Stromal cell of bone marrow (primary cell): ENCODE data around the gene NEIL3.

ENCODE experiments used
- DNase-seq: peaks from one replicate; pipeline ENCODE4 v3.0.0-alpha.2; 2012; ENCODE audit warnings: low read depth

NEIL3 gene

GRCh38 chr4:177371461-177371860 is 61.8 kb downstream of the NEIL3 start:
- no peak for DNase-seq

GRCh38 chr4:177374966-177375365 is 65.3 kb downstream of the NEIL3 start:
- no peak for DNase-seq

DNA sequence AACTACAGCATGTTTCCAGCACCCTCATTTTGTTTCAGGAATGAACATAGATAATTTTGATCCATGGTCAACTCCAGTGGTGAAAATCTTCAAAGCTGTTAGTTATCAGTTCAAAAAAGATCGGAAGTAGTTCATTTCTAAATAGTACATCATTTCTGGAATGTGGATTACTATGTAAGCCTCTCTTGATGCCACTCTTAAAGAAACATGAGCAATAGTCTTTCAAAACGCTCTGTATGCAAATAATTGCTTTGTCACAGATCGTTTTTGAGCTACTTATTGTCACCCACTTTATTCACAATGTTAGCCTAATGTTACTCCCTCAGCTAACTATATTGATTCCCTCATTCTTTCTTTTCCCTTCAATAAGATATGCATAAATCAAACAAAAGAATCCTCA is 65.7 kb downstream of the NEIL3 start:
- DNase-seq = no peak

- DNase-seq = no peak
Observed at GRCh38 chr4:177376024-177376423, 66.3 kb downstream of the NEIL3 start.

GRCh38 chr4:177380730-177381287 is 71.1 kb downstream of the NEIL3 start:
- DNase-seq = no peak

DNA sequence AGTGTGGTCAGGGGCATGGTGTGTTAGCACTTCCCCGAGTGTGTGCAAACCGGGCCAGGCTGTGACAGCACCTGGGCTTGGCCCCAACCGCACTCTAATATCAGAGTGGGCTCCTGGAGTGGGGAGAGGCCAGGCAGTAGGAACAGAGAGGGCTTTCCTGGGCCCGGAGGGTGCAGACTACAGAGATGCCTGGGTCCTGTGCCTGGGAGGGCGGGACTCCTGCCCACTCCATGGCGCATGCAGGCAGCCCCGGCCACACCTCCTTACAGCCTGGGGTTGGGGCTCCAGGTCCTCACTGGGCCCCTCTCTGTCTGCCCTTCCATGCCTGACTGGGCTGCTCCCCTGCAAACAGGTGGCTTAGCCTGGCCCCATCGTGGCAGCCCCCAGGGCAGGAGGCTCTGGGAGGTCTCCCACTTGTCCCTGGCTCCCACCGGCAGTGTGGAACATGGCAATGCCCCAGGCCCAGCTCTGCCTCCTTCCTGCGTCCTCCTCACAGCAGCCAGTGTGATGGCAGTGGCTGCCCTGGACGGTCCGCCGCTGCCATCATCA is 72.2 kb downstream of the NEIL3 start:
- no peak for DNase-seq

DNA sequence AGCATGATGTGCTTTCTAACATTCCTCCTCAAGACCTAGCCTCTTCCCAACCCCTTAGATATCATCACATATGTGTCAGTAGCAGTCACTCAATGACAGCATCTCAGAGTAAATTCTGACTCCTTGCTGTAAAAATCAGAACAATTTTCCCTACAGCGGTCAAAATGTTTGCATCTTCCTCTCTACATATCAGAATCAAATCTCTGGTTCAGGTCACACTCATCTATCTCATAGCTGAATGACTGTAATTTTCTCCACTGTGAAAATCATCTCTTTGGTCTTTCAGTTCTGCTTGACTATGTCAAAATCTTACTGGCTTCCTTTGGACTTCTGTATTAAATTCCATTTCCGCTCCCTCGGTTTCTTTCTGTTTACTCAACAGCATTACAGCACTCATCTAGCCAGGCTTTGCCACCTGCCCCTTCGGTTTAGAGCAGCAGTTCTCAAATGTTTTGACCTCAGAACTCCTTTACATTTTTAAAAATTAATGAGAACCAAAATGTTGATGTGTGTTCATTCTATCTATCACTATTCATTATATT is 75.3 kb downstream of the NEIL3 start:
- no peak for DNase-seq

GRCh38 chr4:177385576-177386277 is 76.1 kb downstream of the NEIL3 start:
- DNase-seq = no peak

- no peak for DNase-seq
Observed at GRCh38 chr4:177386278-177386815, 76.7 kb downstream of the NEIL3 start.

DNA sequence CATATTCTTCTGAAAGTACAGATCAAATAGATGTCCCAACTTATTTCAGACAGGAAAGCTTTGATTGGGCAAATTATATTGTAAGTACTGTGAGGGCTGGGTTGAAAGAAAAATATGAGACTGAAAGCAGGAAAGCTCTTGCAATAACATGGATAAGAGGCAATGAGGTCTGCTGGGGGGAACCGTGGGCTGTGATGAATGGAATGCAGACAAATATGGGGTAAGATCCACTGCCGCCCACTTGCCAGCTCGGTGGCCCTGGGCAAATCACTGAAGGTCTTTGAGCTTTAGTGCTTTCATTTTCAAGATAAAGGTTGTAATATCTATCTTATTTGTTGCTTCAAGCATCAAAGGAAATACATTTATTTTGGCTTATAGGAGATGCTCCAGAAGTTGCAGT is 81.6 kb downstream of the NEIL3 start:
- no peak for DNase-seq

DNA sequence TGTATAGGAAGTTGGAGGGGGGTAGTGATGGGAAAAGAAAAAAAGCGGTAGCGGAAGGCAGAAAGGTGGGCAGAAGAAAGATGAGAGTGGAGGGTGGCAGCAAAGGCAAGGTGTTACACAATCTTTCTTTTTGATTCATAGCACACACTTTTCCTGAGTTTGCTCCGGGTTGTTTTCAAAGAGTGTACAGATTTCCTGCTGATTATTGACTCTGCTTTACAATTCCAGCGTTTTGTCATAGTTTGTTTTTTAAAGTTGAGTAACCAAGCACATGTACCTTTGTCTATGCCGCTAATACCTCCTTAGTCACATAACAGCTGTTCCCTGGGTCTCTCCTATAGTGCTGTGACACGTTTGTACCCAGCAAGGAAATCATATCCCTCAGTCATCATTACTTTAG is 82.3 kb downstream of the NEIL3 start:
- no peak for DNase-seq

- no peak for DNase-seq
Observed at GRCh38 chr4:177393236-177393635, 83.6 kb downstream of the NEIL3 start.

DNA sequence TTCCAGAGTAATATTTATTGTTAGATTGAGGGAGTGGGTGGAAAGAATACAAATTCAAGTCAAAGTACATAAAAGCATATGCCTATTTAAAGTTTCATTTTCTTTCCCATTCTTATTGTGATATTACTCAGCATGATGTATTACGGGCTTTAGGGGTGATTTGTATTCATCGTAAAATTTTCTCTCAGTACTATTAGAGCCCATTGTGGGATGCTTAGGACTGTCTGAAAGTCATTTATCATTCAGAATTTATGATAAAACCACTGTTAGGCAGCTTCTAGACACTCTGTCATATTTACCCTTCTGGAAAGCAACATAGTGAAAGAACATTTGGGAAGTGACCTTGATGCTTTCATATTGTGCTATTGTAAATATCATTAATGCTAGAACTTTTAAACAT is 86.7 kb downstream of the NEIL3 start:
- no peak for DNase-seq

DNA sequence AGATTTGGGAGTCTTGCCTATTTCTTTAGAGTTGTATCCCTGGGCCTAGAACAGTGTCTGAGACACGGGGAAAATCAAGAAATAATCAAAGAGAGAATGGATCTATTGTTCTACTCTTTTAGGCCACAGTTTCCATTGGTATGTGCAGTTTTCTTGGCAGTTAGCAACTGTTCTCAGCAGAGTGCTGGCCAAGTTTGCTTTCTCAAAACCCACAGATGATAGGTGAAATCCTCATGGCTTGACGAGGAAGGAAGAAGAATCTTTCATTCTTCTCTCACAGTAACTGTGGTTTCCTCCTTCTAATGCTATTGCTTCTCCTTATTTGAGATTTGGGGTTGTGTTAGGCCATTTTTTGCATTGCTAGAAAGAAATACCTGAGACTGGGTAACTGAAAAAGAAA is 90.4 kb downstream of the NEIL3 start:
- no peak for DNase-seq

- DNase-seq = no peak
Observed at GRCh38 chr4:177401658-177402273, 92.1 kb downstream of the NEIL3 start.

DNA sequence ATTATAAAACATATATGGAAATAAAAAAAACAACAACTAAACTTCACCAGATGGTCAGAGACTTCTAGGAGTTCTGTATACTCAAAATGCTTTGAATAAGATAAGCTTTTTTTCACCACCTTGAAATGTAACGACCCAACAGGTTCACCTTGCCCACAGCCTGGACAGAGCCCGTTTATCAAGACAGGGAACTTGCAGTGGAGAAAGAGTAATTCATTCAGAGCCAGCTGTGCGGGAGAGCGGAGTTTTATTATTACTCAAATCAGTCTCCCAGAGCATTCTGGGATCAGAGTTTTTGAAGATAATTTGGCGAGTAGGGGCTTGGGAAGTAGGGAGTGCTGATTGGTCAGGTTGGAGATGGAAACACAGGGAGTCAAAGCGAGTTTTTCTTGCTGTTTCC is 94.1 kb downstream of the NEIL3 start:
- DNase-seq = no peak

- DNase-seq = no peak
Observed at GRCh38 chr4:177404342-177404741, 94.7 kb downstream of the NEIL3 start.

GRCh38 chr4:177404986-177405385 is 95.3 kb downstream of the NEIL3 start:
- no peak for DNase-seq

- no peak for DNase-seq
Observed at GRCh38 chr4:177405508-177405907, 95.8 kb downstream of the NEIL3 start.

DNA sequence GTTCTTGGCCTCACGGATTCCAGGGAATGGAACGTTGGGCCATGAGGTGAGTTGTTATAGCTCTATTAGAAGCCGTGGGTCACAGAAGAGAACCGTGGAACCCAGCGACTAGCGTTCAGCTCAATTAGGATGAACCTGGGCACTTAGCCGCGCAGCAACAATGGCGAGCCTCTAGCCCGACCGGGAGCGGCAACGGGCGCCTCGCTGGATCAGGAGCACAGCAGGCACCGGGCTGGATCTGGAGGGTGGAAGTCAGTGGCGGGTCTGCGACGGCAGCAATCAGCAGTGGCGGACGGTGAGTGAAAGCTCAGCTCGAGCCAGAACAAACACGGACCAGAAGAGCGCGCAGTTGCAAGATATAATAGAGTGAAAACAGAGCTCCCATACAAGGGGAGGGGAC is 98.3 kb downstream of the NEIL3 start:
- DNase-seq = no peak

GRCh38 chr4:177410566-177410965 is 100.9 kb downstream of the NEIL3 start:
- DNase-seq = no peak

DNA sequence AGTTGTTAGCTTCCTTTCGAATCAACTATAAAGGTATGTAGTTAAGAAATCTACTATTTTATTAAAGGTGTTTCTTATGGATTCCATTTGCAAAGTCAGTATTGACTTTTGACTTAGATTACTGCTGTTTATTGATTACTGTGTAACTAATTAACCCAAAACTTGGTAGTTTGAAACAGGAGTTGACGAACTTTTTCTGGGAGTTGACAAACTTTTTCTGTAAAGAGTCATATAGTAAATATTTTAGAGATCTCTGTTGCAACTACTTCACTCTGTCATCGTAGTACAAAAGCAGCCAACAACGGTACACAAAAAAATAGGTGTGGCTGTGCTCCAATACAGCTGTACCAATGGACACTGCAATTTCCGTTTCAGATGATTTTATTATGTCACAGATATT is 102.3 kb downstream of the NEIL3 start:
- no peak for DNase-seq
